ENCODE results near the gene SNTG2.

Gene SNTG2

DNA sequence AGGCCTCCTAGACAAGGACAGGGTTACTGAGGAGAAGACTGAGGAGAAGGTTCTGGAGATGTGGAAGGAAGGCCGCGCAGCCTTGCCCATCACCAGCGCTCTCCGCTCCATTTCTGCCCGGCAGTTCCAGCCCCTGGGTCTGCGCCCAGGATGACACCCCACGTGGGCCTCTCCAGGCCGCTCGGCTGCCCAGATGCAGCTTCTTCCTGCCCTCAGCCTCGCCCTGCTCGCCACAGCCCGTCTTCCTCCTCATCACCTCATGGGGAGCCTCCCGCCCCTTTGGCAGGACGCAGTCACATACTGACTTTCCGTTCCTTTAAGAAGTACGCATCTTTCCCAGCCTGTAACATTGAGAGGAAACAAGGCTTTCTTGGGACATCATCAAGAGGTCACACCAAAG is 37.1 kb downstream of the SNTG2 start:
- DNase-seq, result no peak

DNA sequence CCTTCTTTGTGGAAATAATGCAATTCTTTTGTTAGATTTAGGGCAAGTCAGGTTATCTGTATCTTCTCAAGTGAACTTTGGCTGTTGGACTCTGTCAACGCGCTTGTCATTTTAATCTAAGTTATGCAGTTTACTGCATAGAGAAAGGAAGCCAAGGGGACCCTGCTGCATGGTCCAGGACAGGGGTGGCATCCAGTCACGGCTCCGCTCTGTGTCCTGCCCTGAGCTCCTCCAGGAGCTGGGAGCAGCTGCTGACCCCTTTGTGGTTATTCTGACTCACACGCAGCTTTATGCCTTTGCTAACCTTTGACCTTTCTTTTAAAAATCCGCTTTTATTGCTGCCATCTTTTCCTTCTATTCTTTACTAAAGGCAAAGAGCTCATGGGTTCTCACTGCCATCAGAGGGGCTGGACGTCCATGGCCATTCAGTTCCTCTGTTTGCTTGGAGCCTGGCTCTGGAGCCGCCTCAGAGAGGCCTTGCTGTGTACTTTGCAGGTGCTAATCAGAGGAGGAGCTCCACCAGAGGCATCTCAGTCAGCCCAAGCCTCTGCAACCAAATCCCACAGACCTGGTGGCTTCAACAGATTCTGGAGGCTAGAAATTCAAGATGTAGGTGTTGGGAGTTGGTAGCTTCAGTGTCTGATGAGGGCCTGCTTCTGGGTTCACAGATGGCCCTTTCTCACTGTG is 39.3 kb downstream of the SNTG2 start:
- no peak for DNase-seq

DNA sequence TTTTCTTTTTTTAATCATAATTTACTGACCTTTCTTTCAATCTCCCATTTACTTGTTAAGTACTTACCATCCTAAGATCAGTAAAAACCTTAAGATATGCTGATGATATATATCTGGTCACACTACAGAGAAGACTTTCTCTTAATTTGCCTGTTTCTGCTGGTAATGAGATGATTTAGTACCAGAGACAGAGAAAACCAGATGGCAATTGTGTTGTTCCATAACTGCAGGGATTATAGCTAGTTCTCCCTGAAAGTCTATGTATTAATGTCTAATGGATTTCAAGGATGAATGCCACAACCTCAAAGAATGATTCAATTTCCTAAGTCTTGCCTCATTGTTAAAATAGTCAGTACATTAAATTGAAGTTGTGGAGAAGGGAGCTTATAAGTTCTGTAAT is 40.3 kb downstream of the SNTG2 start:
- DNase-seq, result no peak

GRCh38 chr2:1002350-1002749 is 51.7 kb downstream of the SNTG2 start:
- DNase-seq, result no peak

DNA sequence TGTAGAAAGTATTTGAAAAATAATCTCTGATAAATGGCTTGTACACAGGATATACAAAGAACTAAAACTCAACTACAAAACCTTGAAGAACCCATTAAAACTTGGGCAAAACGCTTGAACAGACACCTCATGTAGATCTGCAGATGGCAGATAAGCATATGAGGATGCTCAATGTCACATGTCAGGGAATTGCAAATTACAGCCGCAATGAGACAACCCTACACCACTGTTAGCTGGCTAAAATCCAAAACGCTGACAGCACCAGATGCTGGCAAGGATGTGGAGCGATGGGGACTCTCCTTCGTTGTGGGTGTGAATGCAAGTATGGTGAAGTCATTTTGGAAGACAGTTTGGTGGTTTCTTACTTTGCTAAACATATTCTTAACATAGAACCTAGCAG is 53.7 kb downstream of the SNTG2 start:
- no peak for DNase-seq

GRCh38 chr2:1010415-1010930 is 59.8 kb downstream of the SNTG2 start:
- peak in 4 of 58 donors; percentile 6 to 29 (median 15) for DNase-seq

- no peak for DNase-seq
Measured at GRCh38 chr2:1011006-1011405, 60.4 kb downstream of the SNTG2 start.

- DNase-seq, result no peak
Measured at GRCh38 chr2:1011985-1012384, 61.3 kb downstream of the SNTG2 start.

DNA sequence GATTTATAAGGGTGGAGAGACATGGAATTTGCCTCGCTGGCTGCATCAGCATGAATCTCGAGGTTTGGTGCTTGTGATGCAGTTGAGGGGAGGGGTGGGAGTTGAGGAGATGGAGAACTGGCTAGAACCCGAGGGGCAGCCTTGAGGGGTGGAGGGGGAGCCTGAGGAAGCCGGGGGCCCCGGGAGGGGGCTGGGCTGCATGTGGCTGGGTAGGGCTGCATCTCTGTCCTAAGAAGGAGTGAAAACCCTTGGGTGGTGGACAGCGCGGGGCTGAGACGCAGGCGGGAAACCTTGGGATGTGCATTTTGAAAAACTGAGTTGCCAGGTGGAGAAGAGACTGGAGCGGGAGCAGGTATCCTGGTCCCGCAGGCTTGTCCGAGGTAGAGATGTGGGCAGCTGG is 64.2 kb downstream of the SNTG2 start:
- no peak for DNase-seq

DNA sequence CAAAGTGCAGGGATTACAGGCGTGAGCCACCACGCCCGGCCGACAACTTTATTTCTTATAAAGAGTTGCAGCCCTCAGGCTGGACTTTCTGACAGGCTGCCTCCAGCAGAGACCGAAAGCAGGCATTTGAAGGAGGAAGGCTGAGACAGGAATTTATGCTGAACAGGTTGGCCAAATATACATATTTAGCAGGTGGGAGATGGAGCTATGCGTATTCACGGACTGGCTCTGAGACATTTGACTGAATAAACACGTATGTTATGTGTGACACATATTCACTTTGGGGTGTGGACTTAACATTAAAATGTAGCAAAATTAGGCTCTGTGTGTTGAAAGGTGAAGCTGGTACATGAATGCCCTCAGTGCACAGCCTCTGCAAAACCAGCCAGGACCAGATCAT is 65.9 kb downstream of the SNTG2 start:
- DNase-seq, result no peak

DNA sequence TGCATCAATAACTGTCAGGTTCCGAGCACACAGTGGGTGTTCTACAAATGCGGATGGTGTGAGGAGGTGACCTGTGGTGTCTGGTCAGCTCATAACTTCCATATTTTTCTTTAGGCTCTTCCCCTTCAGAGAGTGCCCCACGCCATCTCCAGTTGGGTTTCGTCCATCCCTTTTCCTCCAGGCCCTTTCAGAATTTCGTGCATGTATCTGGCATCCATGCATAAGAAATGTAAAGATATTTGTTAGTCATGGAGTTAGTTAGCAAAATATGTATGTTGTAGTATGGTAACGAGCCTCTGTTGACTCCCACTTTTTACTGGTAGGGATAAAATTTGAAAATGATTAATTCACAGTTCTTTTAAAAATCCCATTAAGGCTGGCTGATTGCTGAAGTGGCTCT is 67.2 kb downstream of the SNTG2 start:
- DNase-seq, result no peak

- DNase-seq, result peak in 5 of 58 donors; percentile 6 to 23 (median 15)
Measured at GRCh38 chr2:1020206-1020605, 69.6 kb downstream of the SNTG2 start.

GRCh38 chr2:1022178-1022577 is 71.5 kb downstream of the SNTG2 start:
- no peak for DNase-seq

DNA sequence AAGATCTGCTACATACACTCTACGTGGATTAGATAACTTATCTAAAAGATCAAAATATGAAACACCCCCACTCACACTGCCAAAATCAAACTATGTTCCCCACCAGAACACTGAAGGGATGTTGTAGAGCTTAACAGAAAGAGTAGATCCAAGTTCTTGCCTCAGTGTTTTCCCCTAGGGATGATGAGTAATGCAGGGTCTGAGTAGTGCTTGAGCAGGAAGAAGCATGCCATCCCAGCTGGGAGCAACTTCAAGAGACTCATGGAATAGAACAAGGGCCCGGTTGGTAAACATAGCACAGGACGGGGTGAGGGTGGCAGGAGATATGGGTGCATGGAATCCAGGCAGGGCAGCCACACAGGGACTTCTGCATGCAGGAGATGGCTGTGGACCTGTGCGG is 74.3 kb downstream of the SNTG2 start:
- DNase-seq, result no peak

DNA sequence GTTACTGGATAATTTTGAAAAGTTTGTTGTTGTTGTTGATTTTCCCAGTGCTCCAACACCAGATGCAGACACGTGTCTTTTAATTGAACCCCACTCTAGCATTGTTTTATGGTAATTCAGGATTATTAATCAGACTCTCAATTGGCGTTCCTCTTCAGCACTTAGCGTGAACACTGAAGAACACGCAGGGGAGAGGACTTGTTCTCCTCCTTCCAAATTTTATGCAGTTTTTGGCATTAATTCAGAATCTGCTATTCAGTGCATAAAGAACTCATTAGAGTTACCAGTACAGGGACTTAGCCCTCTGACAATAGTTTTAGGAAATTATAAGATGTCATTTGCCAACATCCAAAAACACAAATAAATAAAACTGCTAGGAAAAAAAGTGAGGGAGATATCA is 75.5 kb downstream of the SNTG2 start:
- no peak for DNase-seq

GRCh38 chr2:1028831-1029230 is 78.2 kb downstream of the SNTG2 start:
- DNase-seq, result no peak

GRCh38 chr2:1032030-1032429 is 81.4 kb downstream of the SNTG2 start:
- no peak for DNase-seq

- no peak for DNase-seq
Measured at GRCh38 chr2:1033069-1033468, 82.4 kb downstream of the SNTG2 start.

DNA sequence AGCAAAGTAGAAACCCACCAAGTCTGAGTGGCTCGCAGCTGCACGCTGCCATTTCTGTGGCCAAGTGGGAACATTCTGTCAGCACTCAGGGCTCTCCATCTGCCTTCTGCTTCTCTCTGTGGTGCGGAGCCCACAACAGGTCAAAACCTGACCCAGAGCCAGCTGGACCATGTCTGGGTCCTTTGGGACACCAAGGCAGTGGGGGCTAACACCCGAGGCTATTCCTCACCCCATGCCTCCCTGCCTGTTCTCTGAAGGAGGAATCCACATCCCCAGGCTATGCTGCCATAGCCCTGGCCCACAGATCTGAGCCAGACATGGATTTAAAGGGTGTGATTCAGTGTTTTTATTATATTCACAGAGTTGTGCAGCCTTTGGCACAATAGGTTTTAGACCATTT is 86.4 kb downstream of the SNTG2 start:
- DNase-seq, result no peak

GRCh38 chr2:1039549-1039948 is 88.9 kb downstream of the SNTG2 start:
- no peak for DNase-seq

GRCh38 chr2:1041012-1041805 is 90.6 kb downstream of the SNTG2 start:
- DNase-seq, result no peak

DNA sequence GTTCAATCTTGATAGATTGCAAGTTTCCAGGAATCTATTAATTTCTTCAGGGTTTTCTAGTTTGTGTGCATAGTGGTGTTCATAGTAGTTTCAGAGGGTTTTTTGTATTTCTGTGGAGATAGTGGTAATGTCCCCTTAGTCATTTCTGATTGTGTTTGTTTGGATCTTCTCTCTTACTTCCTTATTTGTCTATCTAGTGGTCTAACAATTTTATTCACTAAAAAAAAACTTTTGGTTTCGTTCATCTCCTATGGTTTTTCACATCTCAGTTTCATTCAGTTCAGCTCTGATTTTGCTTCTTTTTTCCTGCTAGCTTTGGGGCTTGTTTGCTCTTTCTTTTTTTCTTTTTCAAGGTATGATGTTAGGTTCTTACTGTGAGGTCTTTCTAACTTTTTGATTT is 94.5 kb downstream of the SNTG2 start:
- no peak for DNase-seq

DNA sequence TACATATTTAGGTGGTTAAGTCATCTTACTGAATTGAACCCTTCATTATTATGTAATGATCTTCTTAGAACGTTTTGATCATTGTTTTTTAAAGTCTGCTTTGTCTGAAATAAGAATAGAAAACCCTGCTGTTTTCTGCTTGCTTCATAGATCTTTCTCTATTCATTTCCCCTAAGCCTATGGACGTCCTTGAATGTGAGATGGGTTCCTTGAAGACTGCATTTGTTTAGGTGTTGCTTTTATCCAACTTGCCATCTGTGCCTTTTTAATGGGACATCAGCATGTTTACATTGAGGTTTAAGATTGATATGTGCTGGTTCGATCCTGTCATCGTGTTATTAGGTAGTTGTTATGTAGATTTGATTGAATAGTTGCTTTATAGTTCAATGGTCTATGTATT is 95.4 kb downstream of the SNTG2 start:
- DNase-seq, result no peak

Measured in anterior cingulate cortex (tissue), 58 donors.